Esophagus squamous epithelium (tissue), 5 donors: ENCODE data around the gene NME3. TPM values are rescaled to one million over a fixed set of nuclear protein-coding genes. Genes with fewer than 3 reads are reported as not detected.

ENCODE experiments used
- DNase-seq: peaks from one replicate; lab custom pipeline; 2025; lab: John Stamatoyannopoulos, UW
- H3K27ac ChIP-seq, 4 donors: fragments of 200-600 bp; sonication (generic); one replicate each; pipeline ENCODE4 v1.5.1; 2016 to 2019; ENCODE audit warnings: mild to moderate bottlenecking in 1 of 4
- H3K27me3 ChIP-seq, 4 donors: fragments of 200-600 bp; sonication (generic); 1 replicate in 3 of 4; 2 replicates in 1 of 4; pipeline versions ENCODE4 v1.5.1 to v1.6.0; 2017 to 2021; ENCODE audit warnings: antibody characterized with exemption in 1 of 4
- H3K36me3 ChIP-seq, 3 donors: fragments of 200-600 bp; sonication (generic); one replicate each; pipeline ENCODE4 v1.5.1; 2016 to 2019
- H3K4me1 ChIP-seq, 3 donors: fragments of 200-600 bp; sonication (generic); one replicate each; pipeline ENCODE4 v1.5.1; 2017 to 2019
- H3K4me3 ChIP-seq, 4 donors: fragments of 200-600 bp; sonication (generic); 1 replicate in 3 of 4; 2 replicates in 1 of 4; pipeline ENCODE4 v1.5.1; 2016 to 2019; ENCODE audit warnings: mild to moderate bottlenecking in 2 of 4, moderate library complexity in 1 of 4
- H3K9me3 ChIP-seq, 3 donors: fragments of 200-600 bp; sonication (generic); one replicate each; pipeline ENCODE4 v1.5.1; 2016 to 2019
- CTCF ChIP-seq, 6 experiments: fragments of 450-650 bp in 4 of 6; fragments of 200-600 bp in 2 of 6; sonication (generic) in 2 of 6; IDR thresholded peaks; one replicate each; pipeline ENCODE4 v1.5.1; 2016 to 2019; ENCODE audit warnings: antibody characterized with exemption in 6 of 6, mild to moderate bottlenecking in 4 of 6, moderate library complexity in 4 of 6
- POLR2A ChIP-seq, 4 donors: fragments of 450-650 bp; IDR thresholded peaks; one replicate each; pipeline ENCODE4 v1.6.1; 2017; ENCODE audit warnings: antibody characterized with exemption in 4 of 4, mild to moderate bottlenecking in 4 of 4, moderate library complexity in 3 of 4
- WGBS, 2 donors: methylation state at CpG; one replicate each; pipeline ENCODE4 v1.1.5; 2018; 5-methylcytosine and 5-hydroxymethylcytosine counted together
- intact Hi-C: fragments of 100-400 bp; cut with DNase I; formaldehyde crosslinking; loops from one replicate; pipeline ENCODE4 v1.15.0; 2022
- total RNA-seq, 4 donors: library from RNA; depleted of rRNA; stranded (reverse); fragments of >200 nt; gene quantifications; one replicate each; pipeline ENCODE4 v1.1.0, GENCODE V29; 2016
- donor health status: DM: yes; HTN: yes; CAD: no.

The NME3 gene
- total RNA-seq, 4 donors from 2014 or later: 30.2 to 57.1 (median 53.6) TPM

GRCh38 chr16:1791943-1792812, 20.8 kb upstream of the NME3 start:
- no peak for DNase-seq
- WGBS, 2 donors: 75 to 95% methylated on average over 2 to 4 of the region's 59 CpGs
- no peaks in the 10 kb centered on the region for H3K9me3 ChIP-seq

GRCh38 chr16:1791256-1791942, 20.1 kb upstream of the NME3 start:
- intact Hi-C loops: no loop called here
- no peak for TF ChIP-seq POLR2A (IDR thresholded peaks at IDR 0.05)
- no peak for TF ChIP-seq CTCF (IDR thresholded peaks at IDR 0.05)
- no peak overlapping the region for H3K4me3 ChIP-seq
- peaks cover 7 to 42% (median 9%) of the 10 kb centered on the region in 3 donors for H3K4me1 ChIP-seq
- 100% methylated on average over 6 of the region's 53 CpGs; no CpG with 5 or more reads in 1 of the 2 donors for WGBS, 2 donors
- peaks cover 0 to 63% (median 8%) of the 10 kb centered on the region in 3 donors for H3K36me3 ChIP-seq
- no peaks in the 10 kb centered on the region for H3K9me3 ChIP-seq
- H3K27me3 ChIP-seq: no peaks in the 10 kb centered on the region
- no peak for DNase-seq
- no peak overlapping the region for H3K27ac ChIP-seq

More at GRCh38 chr16:1791943-1792812, 20.8 kb upstream of the NME3 start:
- H3K4me3 ChIP-seq: no peak overlapping the region
- H3K27ac ChIP-seq: no peak overlapping the region
- TF ChIP-seq CTCF (IDR thresholded peaks at IDR 0.05) (no peak), POLR2A (IDR thresholded peaks at IDR 0.05) (no peak)
- intact Hi-C loops: no loop called here
- no peaks in the 10 kb centered on the region for H3K27me3 ChIP-seq
- H3K36me3 ChIP-seq: peaks cover 0 to 55% (median 8%) of the 10 kb centered on the region in 3 donors
- peaks cover 7 to 39% (median 9%) of the 10 kb centered on the region in 3 donors for H3K4me1 ChIP-seq

GRCh38 chr16:1790611-1791255, 19.4 kb upstream of the NME3 start:
- no peaks in the 10 kb centered on the region for H3K27me3 ChIP-seq
- H3K27ac ChIP-seq: no peak overlapping the region
- TF ChIP-seq CTCF (IDR thresholded peaks at IDR 0.05): no peak
- TF ChIP-seq POLR2A (IDR thresholded peaks at IDR 0.05): no peak
- 93% methylated on average over 10 of the region's 44 CpGs; no CpG with 5 or more reads in 1 of the 2 donors for WGBS, 2 donors
- DNase-seq: no peak
- no peak overlapping the region for H3K4me3 ChIP-seq
- intact Hi-C loops: no loop called here
- H3K36me3 ChIP-seq: peaks cover 0 to 69% (median 8%) of the 10 kb centered on the region in 3 donors
- H3K9me3 ChIP-seq: no peaks in the 10 kb centered on the region
- H3K4me1 ChIP-seq: peaks cover 7 to 49% (median 9%) of the 10 kb centered on the region in 3 donors

GRCh38 chr16:1790261-1790610, 18.9 kb upstream of the NME3 start:
- Histone ChIP-seq H3K36me3 (peaks cover 0 to 74% (median 8%) of the 10 kb centered on the region in 3 donors), H3K4me3 (no peak overlapping the region), H3K27me3 (no peaks in the 10 kb centered on the region), H3K4me1 (peaks cover 7 to 54% (median 10%) of the 10 kb centered on the region in 3 donors), H3K27ac (no peak overlapping the region), H3K9me3 (no peaks in the 10 kb centered on the region)
- DNase-seq: no peak
- intact Hi-C loops: no loop called here
- TF ChIP-seq CTCF (IDR thresholded peaks at IDR 0.05): no peak
- TF ChIP-seq POLR2A (IDR thresholded peaks at IDR 0.05): no peak
- WGBS, 2 donors: 100% methylated on average over 3 of the region's 15 CpGs; no CpG with 5 or more reads in 1 of the 2 donors
